GM19468 (cell line): ENCODE results near the gene MUCL3.
"Not testable (repeated sequence)": the region's sequence is repeated elsewhere in the genome, so short reads cannot be mapped to it uniquely, and the experiment has no call there.

Experiments used
- ATAC-seq: cut with Tn5 transposase; IDR thresholded peaks from one replicate; pipeline ENCODE4 v1.9.1; 2021; ENCODE audit warnings: mild to moderate bottlenecking, moderate library complexity, moderate number of reproducible peaks; ENCODE audit not compliant: unreplicated experiment; ENCODE audit errors: extremely low read depth

Gene MUCL3

GRCh38 chr6:30974490-30975252, 33.9 kb downstream of the MUCL3 start:
- no peak for ATAC-seq

- no peak for ATAC-seq
Observed at GRCh38 chr6:30979141-30979540, 38.4 kb downstream of the MUCL3 start.

- no peak for ATAC-seq
Observed at GRCh38 chr6:30979690-30980089, 38.9 kb downstream of the MUCL3 start.

- no peak for ATAC-seq
Observed at GRCh38 chr6:30981942-30982772, 41.4 kb downstream of the MUCL3 start.

- no peak for ATAC-seq
Observed at GRCh38 chr6:30983439-30983838, 42.7 kb downstream of the MUCL3 start, which contains the start of gene MUC21. Gene MUC21 (plus strand): TSS chr6:30983718. CDS start chr6:30983959, 241 bp downstream.

GRCh38 chr6:30985490-30985889, 44.7 kb downstream of the MUCL3 start:
- no peak for ATAC-seq

GRCh38 chr6:30987304-30987703, 46.5 kb downstream of the MUCL3 start:
- ATAC-seq = no peak

GRCh38 chr6:30988209-30988825, 47.5 kb downstream of the MUCL3 start:
- no peak for ATAC-seq

GRCh38 chr6:30990422-30991086, 49.8 kb downstream of the MUCL3 start:
- ATAC-seq = no peak

GRCh38 chr6:30991891-30992290, 51.1 kb downstream of the MUCL3 start:
- ATAC-seq = no peak

GRCh38 chr6:30997301-30997700, 56.5 kb downstream of the MUCL3 start:
- ATAC-seq = no peak

- ATAC-seq = no peak
Observed at GRCh38 chr6:30998785-30999184, 58.0 kb downstream of the MUCL3 start.

GRCh38 chr6:31000067-31000860, 59.5 kb downstream of the MUCL3 start:
- not testable (repeated sequence) for ATAC-seq

GRCh38 chr6:31001281-31001888, 60.6 kb downstream of the MUCL3 start:
- no peak for ATAC-seq

- no peak for ATAC-seq
Observed at GRCh38 chr6:31002471-31002870, 61.7 kb downstream of the MUCL3 start.
